Measurements from ENCODE around the gene SYK.

GRCh38 chr9:90774682-90775081 is 26.9 kb upstream of the SYK start:
- TF ChIP-seq POLR2A (IDR thresholded peaks at IDR 0.05; ENCODE audit: low read depth, low read length), result no peak
- no peak for TF ChIP-seq POLR2AphosphoS5 (IDR thresholded peaks at IDR 0.05; ENCODE audit: low read depth, low read length)

Data from GM12891 (cell line).